Measurements from ENCODE around the gene RAD51B.

Gene RAD51B

GRCh38 chr14:68740788-68741476 is 921.4 kb downstream of the RAD51B start:
- H3K27me3 ChIP-seq (ENCODE audit: control insufficient read depth, insufficient read depth, low read length) = no peaks in the 10 kb centered on the region
- no peaks in the 10 kb centered on the region for H3K36me3 ChIP-seq (ENCODE audit: control insufficient read depth, low read depth, low read length)
- no peak overlapping the region for H3K4me3 ChIP-seq (ENCODE audit: low read length)
- H3K9ac ChIP-seq (ENCODE audit: low read length) = no peak overlapping the region
- no peaks in the 10 kb centered on the region for H3K4me1 ChIP-seq (ENCODE audit: control insufficient read depth, low read depth, low read length)
- H3K9me3 ChIP-seq (ENCODE audit: control insufficient read depth, low read depth, low read length) = no peaks in the 10 kb centered on the region
- no peak overlapping the region for H3K27ac ChIP-seq (ENCODE audit: low read length)

- Histone ChIP-seq H3K4me3 (ENCODE audit: low read length) (no peak overlapping the region), H3K27me3 (ENCODE audit: control insufficient read depth, insufficient read depth, low read length) (no peaks in the 10 kb centered on the region), H3K27ac (ENCODE audit: low read length) (no peak overlapping the region), H3K4me1 (ENCODE audit: control insufficient read depth, low read depth, low read length) (no peaks in the 10 kb centered on the region), H3K36me3 (ENCODE audit: control insufficient read depth, low read depth, low read length) (no peaks in the 10 kb centered on the region), H3K9ac (ENCODE audit: low read length) (no peak overlapping the region), H3K9me3 (ENCODE audit: control insufficient read depth, low read depth, low read length) (no peaks in the 10 kb centered on the region)
Observed at GRCh38 chr14:68741477-68741791, 921.9 kb downstream of the RAD51B start.

- Histone ChIP-seq H3K9me3 (ENCODE audit: control insufficient read depth, low read depth, low read length) (no peaks in the 10 kb centered on the region), H3K27ac (ENCODE audit: low read length) (no peak overlapping the region), H3K27me3 (ENCODE audit: control insufficient read depth, insufficient read depth, low read length) (no peaks in the 10 kb centered on the region), H3K9ac (ENCODE audit: low read length) (no peak overlapping the region), H3K36me3 (ENCODE audit: control insufficient read depth, low read depth, low read length) (no peaks in the 10 kb centered on the region), H3K4me1 (ENCODE audit: control insufficient read depth, low read depth, low read length) (no peaks in the 10 kb centered on the region), H3K4me3 (ENCODE audit: low read length) (no peak overlapping the region)
Observed at GRCh38 chr14:68741839-68742470, 922.4 kb downstream of the RAD51B start.

- Histone ChIP-seq H3K27ac (ENCODE audit: low read length) (no peak overlapping the region), H3K36me3 (ENCODE audit: control insufficient read depth, low read depth, low read length) (no peaks in the 10 kb centered on the region)
Observed at GRCh38 chr14:68744613-68745012, 925.0 kb downstream of the RAD51B start.

GRCh38 chr14:68747393-68747792 is 927.8 kb downstream of the RAD51B start:
- Histone ChIP-seq H3K9me3 (ENCODE audit: control insufficient read depth, low read depth, low read length) (no peaks in the 10 kb centered on the region), H3K27ac (ENCODE audit: low read length) (no peak overlapping the region), H3K4me3 (ENCODE audit: low read length) (no peak overlapping the region), H3K27me3 (ENCODE audit: control insufficient read depth, insufficient read depth, low read length) (no peaks in the 10 kb centered on the region), H3K36me3 (ENCODE audit: control insufficient read depth, low read depth, low read length) (no peaks in the 10 kb centered on the region), H3K9ac (ENCODE audit: low read length) (no peak overlapping the region), H3K4me1 (ENCODE audit: control insufficient read depth, low read depth, low read length) (no peaks in the 10 kb centered on the region)

More at GRCh38 chr14:68744613-68745012, 925.0 kb downstream of the RAD51B start:
- Histone ChIP-seq H3K27me3 (ENCODE audit: control insufficient read depth, insufficient read depth, low read length) (no peaks in the 10 kb centered on the region), H3K4me3 (ENCODE audit: low read length) (no peak overlapping the region), H3K4me1 (ENCODE audit: control insufficient read depth, low read depth, low read length) (no peaks in the 10 kb centered on the region), H3K9ac (ENCODE audit: low read length) (no peak overlapping the region), H3K9me3 (ENCODE audit: control insufficient read depth, low read depth, low read length) (no peaks in the 10 kb centered on the region)

- Histone ChIP-seq H3K27me3 (ENCODE audit: control insufficient read depth, insufficient read depth, low read length) (no peaks in the 10 kb centered on the region), H3K27ac (ENCODE audit: low read length) (no peak overlapping the region), H3K9ac (ENCODE audit: low read length) (no peak overlapping the region), H3K4me1 (ENCODE audit: control insufficient read depth, low read depth, low read length) (no peaks in the 10 kb centered on the region), H3K4me3 (ENCODE audit: low read length) (no peak overlapping the region), H3K9me3 (ENCODE audit: control insufficient read depth, low read depth, low read length) (no peaks in the 10 kb centered on the region), H3K36me3 (ENCODE audit: control insufficient read depth, low read depth, low read length) (no peaks in the 10 kb centered on the region)
Observed at GRCh38 chr14:68748260-68748659, 928.7 kb downstream of the RAD51B start.

- H3K36me3 ChIP-seq (ENCODE audit: control insufficient read depth, low read depth, low read length) = no peaks in the 10 kb centered on the region
- H3K4me1 ChIP-seq (ENCODE audit: control insufficient read depth, low read depth, low read length) = no peaks in the 10 kb centered on the region
- no peaks in the 10 kb centered on the region for H3K27me3 ChIP-seq (ENCODE audit: control insufficient read depth, insufficient read depth, low read length)
- H3K4me3 ChIP-seq (ENCODE audit: low read length) = no peak overlapping the region
- H3K9me3 ChIP-seq (ENCODE audit: control insufficient read depth, low read depth, low read length) = no peaks in the 10 kb centered on the region
- H3K9ac ChIP-seq (ENCODE audit: low read length) = no peak overlapping the region
- H3K27ac ChIP-seq (ENCODE audit: low read length) = no peak overlapping the region
Observed at GRCh38 chr14:68748691-68749090, 929.1 kb downstream of the RAD51B start.

- Histone ChIP-seq H3K9ac (ENCODE audit: low read length) (no peak overlapping the region), H3K4me3 (ENCODE audit: low read length) (no peak overlapping the region), H3K4me1 (ENCODE audit: control insufficient read depth, low read depth, low read length) (no peaks in the 10 kb centered on the region), H3K9me3 (ENCODE audit: control insufficient read depth, low read depth, low read length) (no peaks in the 10 kb centered on the region), H3K27ac (ENCODE audit: low read length) (no peak overlapping the region), H3K27me3 (ENCODE audit: control insufficient read depth, insufficient read depth, low read length) (no peaks in the 10 kb centered on the region), H3K36me3 (ENCODE audit: control insufficient read depth, low read depth, low read length) (no peaks in the 10 kb centered on the region)
Observed at GRCh38 chr14:68749487-68750475, 930.2 kb downstream of the RAD51B start.

- Histone ChIP-seq H3K9ac (ENCODE audit: low read length) (no peak overlapping the region), H3K4me1 (ENCODE audit: control insufficient read depth, low read depth, low read length) (no peaks in the 10 kb centered on the region), H3K27me3 (ENCODE audit: control insufficient read depth, insufficient read depth, low read length) (no peaks in the 10 kb centered on the region), H3K27ac (ENCODE audit: low read length) (no peak overlapping the region), H3K9me3 (ENCODE audit: control insufficient read depth, low read depth, low read length) (no peaks in the 10 kb centered on the region), H3K36me3 (ENCODE audit: control insufficient read depth, low read depth, low read length) (no peaks in the 10 kb centered on the region), H3K4me3 (ENCODE audit: low read length) (no peak overlapping the region)
Observed at GRCh38 chr14:68752271-68753006, 932.9 kb downstream of the RAD51B start.

GRCh38 chr14:68753690-68754089 is 934.1 kb downstream of the RAD51B start:
- Histone ChIP-seq H3K9ac (ENCODE audit: low read length) (no peak overlapping the region), H3K4me1 (ENCODE audit: control insufficient read depth, low read depth, low read length) (no peaks in the 10 kb centered on the region), H3K9me3 (ENCODE audit: control insufficient read depth, low read depth, low read length) (no peaks in the 10 kb centered on the region), H3K36me3 (ENCODE audit: control insufficient read depth, low read depth, low read length) (no peaks in the 10 kb centered on the region), H3K27me3 (ENCODE audit: control insufficient read depth, insufficient read depth, low read length) (no peaks in the 10 kb centered on the region), H3K27ac (ENCODE audit: low read length) (no peak overlapping the region), H3K4me3 (ENCODE audit: low read length) (no peak overlapping the region)

GRCh38 chr14:68755016-68755353 is 935.4 kb downstream of the RAD51B start:
- no peaks in the 10 kb centered on the region for H3K27me3 ChIP-seq (ENCODE audit: control insufficient read depth, insufficient read depth, low read length)
- no peak overlapping the region for H3K9ac ChIP-seq (ENCODE audit: low read length)
- H3K36me3 ChIP-seq (ENCODE audit: control insufficient read depth, low read depth, low read length) = no peaks in the 10 kb centered on the region
- H3K27ac ChIP-seq (ENCODE audit: low read length) = no peak overlapping the region
- no peaks in the 10 kb centered on the region for H3K9me3 ChIP-seq (ENCODE audit: control insufficient read depth, low read depth, low read length)
- H3K4me3 ChIP-seq (ENCODE audit: low read length) = no peak overlapping the region
- no peaks in the 10 kb centered on the region for H3K4me1 ChIP-seq (ENCODE audit: control insufficient read depth, low read depth, low read length)

Data from iPS-18a (cell line).